ENCODE data around the gene MFSD1. TPM values are rescaled to one million over a fixed set of nuclear protein-coding genes. Genes with fewer than 3 reads are reported as not detected.

MFSD1 gene
- total RNA-seq, 4 donors from 2014 or later = 61.2 to 282 (median 143) TPM

GRCh38 chr3:158847885-158848284, 46.0 kb downstream of the MFSD1 start:
- no peak for TF ChIP-seq CTCF (IDR thresholded peaks at IDR 0.05; ENCODE audit: low read depth)

DNA sequence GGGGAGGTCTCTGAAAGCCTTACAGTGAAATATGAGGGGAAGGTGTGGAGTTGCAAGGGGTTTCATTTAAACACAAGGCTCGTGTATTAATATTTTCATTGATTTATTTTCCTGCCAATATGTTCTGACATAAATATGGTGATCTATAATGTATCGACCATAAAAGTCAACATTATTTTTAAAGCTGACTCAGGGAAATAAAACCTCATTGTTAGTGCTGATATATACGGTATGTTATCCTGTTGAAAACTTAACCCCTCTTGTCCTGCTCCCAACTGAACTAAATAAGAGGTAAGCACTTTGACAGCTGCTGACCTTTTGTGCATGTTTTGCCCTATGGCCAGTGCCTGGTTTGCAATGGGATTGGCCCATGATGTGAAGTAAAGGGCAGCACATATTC, 47.9 kb downstream of the MFSD1 start:
- TF ChIP-seq CTCF (IDR thresholded peaks at IDR 0.05; ENCODE audit: low read depth) = no peak

- no peak for TF ChIP-seq CTCF (IDR thresholded peaks at IDR 0.05; ENCODE audit: low read depth)
These were observed 57.5 kb downstream of the MFSD1 start for GRCh38 chr3:158859362-158859761.

DNA sequence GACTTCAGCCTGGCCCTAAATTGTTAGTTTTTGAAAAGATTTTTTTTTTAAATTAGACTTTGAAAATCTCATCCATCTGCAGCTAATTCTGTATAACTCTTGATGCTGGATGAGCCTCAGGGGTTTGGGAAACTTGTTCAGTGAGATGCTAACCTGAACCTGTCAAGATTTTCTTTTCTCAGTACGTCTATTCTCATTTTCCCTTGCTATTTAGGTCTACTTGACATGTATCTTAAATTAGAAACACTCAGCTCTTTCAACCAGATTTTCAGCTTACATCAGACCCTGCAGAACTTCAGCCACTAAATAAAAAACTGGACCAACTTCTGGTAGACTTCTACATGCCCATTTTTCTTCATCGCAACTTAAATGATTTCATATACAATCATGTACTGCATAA, 61.4 kb downstream of the MFSD1 start:
- no peak for TF ChIP-seq CTCF (IDR thresholded peaks at IDR 0.05; ENCODE audit: low read depth)

GRCh38 chr3:158864492-158864891, 62.6 kb downstream of the MFSD1 start:
- no peak for TF ChIP-seq CTCF (IDR thresholded peaks at IDR 0.05; ENCODE audit: low read depth)

DNA sequence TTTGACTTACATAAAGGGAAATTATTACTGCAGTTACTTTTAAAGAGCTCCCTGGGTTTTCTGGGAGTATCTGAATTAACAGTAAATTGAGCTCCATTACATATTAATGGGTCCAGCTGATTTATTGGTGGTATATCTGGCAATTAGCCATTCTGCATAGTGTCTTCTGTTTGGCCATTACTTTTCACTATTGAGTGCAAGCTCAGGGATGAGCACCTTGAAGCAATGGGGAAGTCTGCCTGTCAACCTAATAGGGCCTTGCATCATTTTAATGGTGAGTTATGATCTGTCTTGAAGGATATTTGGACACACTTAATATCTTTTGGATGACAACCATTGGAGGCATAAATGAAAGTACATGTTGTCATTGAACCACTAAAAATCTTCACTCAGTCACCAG, 73.8 kb downstream of the MFSD1 start:
- no peak for TF ChIP-seq CTCF (IDR thresholded peaks at IDR 0.05; ENCODE audit: low read depth)

Other genes with a start within 250 kb of the MFSD1 start
- 1 to 10 TPM; 4.0 to 6.2 (median 4.5) TPM for gene MLF1, start 230.9 kb upstream of the MFSD1 start, total RNA-seq
- 10 to 100 TPM; 34.2 to 62.4 (median 49.0) TPM for gene GFM1, start 157.5 kb upstream of the MFSD1 start, total RNA-seq
- 10 to 100 TPM; 13.2 to 28.0 (median 15.2) TPM for gene LXN, start 129.4 kb upstream of the MFSD1 start, total RNA-seq
- gene RARRES1, start 69.6 kb upstream of the MFSD1 start, total RNA-seq = 10 to 100 TPM in 1 of 4 donors, 1 to 10 TPM in 3; 6.2 to 39.9 (median 8.2) TPM